ACC112 (cell line): Measurements from ENCODE around the gene SNRNP200.

ENCODE experiments used
- H2AFZ ChIP-seq: fragments of 200-600 bp; sonication (generic); one replicate; pipeline ENCODE4 v1.6.0; 2017; ENCODE audit warnings: antibody characterized with exemption, low read length; ENCODE audit not compliant: unreplicated experiment
- H3K27ac ChIP-seq: fragments of 200-600 bp; sonication (generic); 2 replicates; pipeline ENCODE4 v1.5.1; 2014; ENCODE audit warnings: low read depth, mild to moderate bottlenecking, antibody characterized with exemption, low read length, moderate library complexity
- H3K27me3 ChIP-seq: fragments of 200-600 bp; sonication (generic); 2 replicates; pipeline ENCODE4 v1.6.1; 2014; ENCODE audit warnings: mild to moderate bottlenecking, antibody characterized with exemption, low read length, moderate library complexity, mixed read lengths; ENCODE audit not compliant: insufficient read depth
- H3K36me3 ChIP-seq: fragments of 200-600 bp; sonication (generic); 2 replicates; pipeline ENCODE4 v1.6.1; 2016; ENCODE audit warnings: mild to moderate bottlenecking, antibody characterized with exemption, low read length, moderate library complexity, mixed read lengths; ENCODE audit not compliant: insufficient read depth
- H3K4me1 ChIP-seq: fragments of 200-600 bp; sonication (generic); one replicate; pipeline ENCODE4 v1.6.1; 2016; ENCODE audit warnings: low read length, mixed read lengths; ENCODE audit not compliant: insufficient read depth, unreplicated experiment, control insufficient read depth
- H3K4me3 ChIP-seq: fragments of 200-600 bp; sonication (generic); 2 replicates; pipeline ENCODE4 v1.5.1; 2014; ENCODE audit warnings: mild to moderate bottlenecking, low read depth, low read length
- H3K79me2 ChIP-seq: fragments of 200-600 bp; sonication (generic); one replicate; pipeline ENCODE4 v1.6.0; 2016; ENCODE audit warnings: low read length; ENCODE audit not compliant: control insufficient read depth, unreplicated experiment, insufficient read depth

The SNRNP200 gene

GRCh38 chr2:96251721-96252292 lies 53.5 kb downstream of the SNRNP200 start:
- Histone ChIP-seq H3K27me3 (no peaks in the 10 kb centered on the region), H3K4me3 (no peak overlapping the region), H3K27ac (peak overlapping the region; percentile 58), H3K4me1 (peaks cover 16% of the 10 kb centered on the region), H2AFZ (no peak overlapping the region), H3K79me2 (peaks cover 3% of the 10 kb centered on the region), H3K36me3 (0 out of 2 replicates have a peak, but pooled peaks cover 6% of the 10 kb centered on the region)

- Histone ChIP-seq H3K4me3 (no peak overlapping the region), H3K36me3 (0 out of 2 replicates have a peak, but pooled peaks cover 1% of the 10 kb centered on the region), H3K4me1 (peaks cover 25% of the 10 kb centered on the region)
Measured at GRCh38 chr2:96250188-96250587, 55.2 kb downstream of the SNRNP200 start.

GRCh38 chr2:96249654-96250053 lies 55.7 kb downstream of the SNRNP200 start:
- Histone ChIP-seq H3K27ac (no peak overlapping the region), H3K36me3 (no peaks in the 10 kb centered on the region), H3K27me3 (no peaks in the 10 kb centered on the region), H3K4me1 (peaks cover 25% of the 10 kb centered on the region), H2AFZ (no peak overlapping the region), H3K79me2 (no peaks in the 10 kb centered on the region), H3K4me3 (no peak overlapping the region)

More at GRCh38 chr2:96250188-96250587, 55.2 kb downstream of the SNRNP200 start:
- Histone ChIP-seq H3K27ac (no peak overlapping the region), H3K27me3 (no peaks in the 10 kb centered on the region), H2AFZ (no peak overlapping the region), H3K79me2 (no peaks in the 10 kb centered on the region)

- Histone ChIP-seq H3K4me3 (no peak overlapping the region), H3K36me3 (no peaks in the 10 kb centered on the region), H3K27ac (no peak overlapping the region), H3K4me1 (peaks cover 25% of the 10 kb centered on the region), H3K27me3 (no peaks in the 10 kb centered on the region), H3K79me2 (no peaks in the 10 kb centered on the region), H2AFZ (no peak overlapping the region)
Measured at GRCh38 chr2:96248624-96249023, 56.7 kb downstream of the SNRNP200 start.

GRCh38 chr2:96247896-96248295 lies 57.5 kb downstream of the SNRNP200 start:
- peaks cover 25% of the 10 kb centered on the region for H3K4me1 ChIP-seq
- no peaks in the 10 kb centered on the region for H3K36me3 ChIP-seq
- no peak overlapping the region for H3K27ac ChIP-seq
- no peaks in the 10 kb centered on the region for H3K79me2 ChIP-seq
- no peak overlapping the region for H3K4me3 ChIP-seq
- H3K27me3 ChIP-seq: no peaks in the 10 kb centered on the region
- no peak overlapping the region for H2AFZ ChIP-seq

- Histone ChIP-seq H3K4me1 (peaks cover 24% of the 10 kb centered on the region), H3K79me2 (no peaks in the 10 kb centered on the region), H3K36me3 (no peaks in the 10 kb centered on the region), H2AFZ (no peak overlapping the region), H3K27me3 (no peaks in the 10 kb centered on the region), H3K27ac (no peak overlapping the region), H3K4me3 (no peak overlapping the region)
Measured at GRCh38 chr2:96247009-96247408, 58.3 kb downstream of the SNRNP200 start.

GRCh38 chr2:96245609-96246390 lies 59.5 kb downstream of the SNRNP200 start:
- H3K4me1 ChIP-seq: peaks cover 20% of the 10 kb centered on the region
- H3K27ac ChIP-seq: peak overlapping the region; percentile 31; the same call in 1 of the 2 replicates
- no peak overlapping the region for H3K4me3 ChIP-seq

GRCh38 chr2:96243843-96244242 lies 61.5 kb downstream of the SNRNP200 start:
- Histone ChIP-seq H3K27ac (no peak overlapping the region), H3K4me3 (no peak overlapping the region), H3K79me2 (no peaks in the 10 kb centered on the region), H3K36me3 (no peaks in the 10 kb centered on the region), H3K27me3 (no peaks in the 10 kb centered on the region), H3K4me1 (peaks cover 20% of the 10 kb centered on the region), H2AFZ (no peak overlapping the region)

More at GRCh38 chr2:96245609-96246390, 59.5 kb downstream of the SNRNP200 start:
- Histone ChIP-seq H2AFZ (no peak overlapping the region), H3K79me2 (no peaks in the 10 kb centered on the region), H3K27me3 (no peaks in the 10 kb centered on the region), H3K36me3 (no peaks in the 10 kb centered on the region)

- Histone ChIP-seq H3K36me3 (no peaks in the 10 kb centered on the region), H3K27me3 (no peaks in the 10 kb centered on the region), H3K27ac (peak overlapping the region; percentile 57), H2AFZ (no peak overlapping the region), H3K4me3 (no peak overlapping the region), H3K79me2 (no peaks in the 10 kb centered on the region), H3K4me1 (peaks cover 20% of the 10 kb centered on the region)
Measured at GRCh38 chr2:96241900-96242611, 63.3 kb downstream of the SNRNP200 start.

GRCh38 chr2:96241227-96241626 lies 64.1 kb downstream of the SNRNP200 start:
- H2AFZ ChIP-seq: no peak overlapping the region
- H3K4me1 ChIP-seq: peaks cover 20% of the 10 kb centered on the region
- no peaks in the 10 kb centered on the region for H3K36me3 ChIP-seq
- no peak overlapping the region for H3K4me3 ChIP-seq
- H3K27ac ChIP-seq: no peak overlapping the region
- no peaks in the 10 kb centered on the region for H3K27me3 ChIP-seq
- no peaks in the 10 kb centered on the region for H3K79me2 ChIP-seq
